ENCODE data around the gene RPS27L.

DNA sequence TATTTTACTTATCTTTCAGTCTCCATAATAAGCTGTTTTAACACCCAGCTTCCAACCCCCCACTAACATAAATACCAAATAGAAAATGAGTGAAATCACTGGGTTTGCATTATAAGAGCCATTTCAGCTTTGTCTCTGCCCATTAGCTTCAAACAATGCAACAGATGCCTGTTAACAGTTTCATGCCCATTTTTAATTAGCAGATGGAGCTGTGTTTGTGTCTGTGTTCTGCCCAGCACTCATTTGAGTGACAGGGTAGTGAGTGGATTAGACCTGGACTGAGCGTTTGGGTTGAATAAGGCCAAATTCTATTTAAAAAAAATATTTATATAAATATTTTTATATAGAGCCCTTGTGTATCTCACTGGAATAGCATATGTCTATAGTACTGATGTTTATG is 39.6 kb upstream of the RPS27L start:
- TF ChIP-seq, protein P1, sequence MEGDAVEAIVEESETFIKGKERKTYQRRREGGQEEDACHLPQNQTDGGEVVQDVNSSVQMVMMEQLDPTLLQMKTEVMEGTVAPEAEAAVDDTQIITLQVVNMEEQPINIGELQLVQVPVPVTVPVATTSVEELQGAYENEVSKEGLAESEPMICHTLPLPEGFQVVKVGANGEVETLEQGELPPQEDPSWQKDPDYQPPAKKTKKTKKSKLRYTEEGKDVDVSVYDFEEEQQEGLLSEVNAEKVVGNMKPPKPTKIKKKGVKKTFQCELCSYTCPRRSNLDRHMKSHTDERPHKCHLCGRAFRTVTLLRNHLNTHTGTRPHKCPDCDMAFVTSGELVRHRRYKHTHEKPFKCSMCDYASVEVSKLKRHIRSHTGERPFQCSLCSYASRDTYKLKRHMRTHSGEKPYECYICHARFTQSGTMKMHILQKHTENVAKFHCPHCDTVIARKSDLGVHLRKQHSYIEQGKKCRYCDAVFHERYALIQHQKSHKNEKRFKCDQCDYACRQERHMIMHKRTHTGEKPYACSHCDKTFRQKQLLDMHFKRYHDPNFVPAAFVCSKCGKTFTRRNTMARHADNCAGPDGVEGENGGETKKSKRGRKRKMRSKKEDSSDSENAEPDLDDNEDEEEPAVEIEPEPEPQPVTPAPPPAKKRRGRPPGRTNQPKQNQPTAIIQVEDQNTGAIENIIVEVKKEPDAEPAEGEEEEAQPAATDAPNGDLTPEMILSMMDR (conservative IDR thresholded peaks at IDR 0.05; ENCODE audit: low read depth in 2 of 2), result no peak
- TF ChIP-seq POLR2AphosphoS5 (IDR thresholded peaks at IDR 0.05; ENCODE audit: low read depth) (no peak), JUNB (IDR thresholded peaks at IDR 0.05; ENCODE audit: unreplicated experiment) (no peak), EZH2 (IDR thresholded peaks at IDR 0.05; ENCODE audit: low read depth, unreplicated experiment) (no peak)
- TF ChIP-seq, protein P2, sequence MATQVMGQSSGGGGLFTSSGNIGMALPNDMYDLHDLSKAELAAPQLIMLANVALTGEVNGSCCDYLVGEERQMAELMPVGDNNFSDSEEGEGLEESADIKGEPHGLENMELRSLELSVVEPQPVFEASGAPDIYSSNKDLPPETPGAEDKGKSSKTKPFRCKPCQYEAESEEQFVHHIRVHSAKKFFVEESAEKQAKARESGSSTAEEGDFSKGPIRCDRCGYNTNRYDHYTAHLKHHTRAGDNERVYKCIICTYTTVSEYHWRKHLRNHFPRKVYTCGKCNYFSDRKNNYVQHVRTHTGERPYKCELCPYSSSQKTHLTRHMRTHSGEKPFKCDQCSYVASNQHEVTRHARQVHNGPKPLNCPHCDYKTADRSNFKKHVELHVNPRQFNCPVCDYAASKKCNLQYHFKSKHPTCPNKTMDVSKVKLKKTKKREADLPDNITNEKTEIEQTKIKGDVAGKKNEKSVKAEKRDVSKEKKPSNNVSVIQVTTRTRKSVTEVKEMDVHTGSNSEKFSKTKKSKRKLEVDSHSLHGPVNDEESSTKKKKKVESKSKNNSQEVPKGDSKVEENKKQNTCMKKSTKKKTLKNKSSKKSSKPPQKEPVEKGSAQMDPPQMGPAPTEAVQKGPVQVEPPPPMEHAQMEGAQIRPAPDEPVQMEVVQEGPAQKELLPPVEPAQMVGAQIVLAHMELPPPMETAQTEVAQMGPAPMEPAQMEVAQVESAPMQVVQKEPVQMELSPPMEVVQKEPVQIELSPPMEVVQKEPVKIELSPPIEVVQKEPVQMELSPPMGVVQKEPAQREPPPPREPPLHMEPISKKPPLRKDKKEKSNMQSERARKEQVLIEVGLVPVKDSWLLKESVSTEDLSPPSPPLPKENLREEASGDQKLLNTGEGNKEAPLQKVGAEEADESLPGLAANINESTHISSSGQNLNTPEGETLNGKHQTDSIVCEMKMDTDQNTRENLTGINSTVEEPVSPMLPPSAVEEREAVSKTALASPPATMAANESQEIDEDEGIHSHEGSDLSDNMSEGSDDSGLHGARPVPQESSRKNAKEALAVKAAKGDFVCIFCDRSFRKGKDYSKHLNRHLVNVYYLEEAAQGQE (IDR thresholded peaks at IDR 0.05; ENCODE audit: unreplicated experiment), result no peak
- TF ChIP-seq, protein P3, sequence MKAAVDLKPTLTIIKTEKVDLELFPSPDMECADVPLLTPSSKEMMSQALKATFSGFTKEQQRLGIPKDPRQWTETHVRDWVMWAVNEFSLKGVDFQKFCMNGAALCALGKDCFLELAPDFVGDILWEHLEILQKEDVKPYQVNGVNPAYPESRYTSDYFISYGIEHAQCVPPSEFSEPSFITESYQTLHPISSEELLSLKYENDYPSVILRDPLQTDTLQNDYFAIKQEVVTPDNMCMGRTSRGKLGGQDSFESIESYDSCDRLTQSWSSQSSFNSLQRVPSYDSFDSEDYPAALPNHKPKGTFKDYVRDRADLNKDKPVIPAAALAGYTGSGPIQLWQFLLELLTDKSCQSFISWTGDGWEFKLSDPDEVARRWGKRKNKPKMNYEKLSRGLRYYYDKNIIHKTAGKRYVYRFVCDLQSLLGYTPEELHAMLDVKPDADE (IDR thresholded peaks at IDR 0.05), result no peak

Data from GM23338 (cell line).